DMS 273 (cell line): ENCODE measurements around the gene GLMP.
"Not testable (repeated sequence)": the region's sequence is repeated elsewhere in the genome, so short reads cannot be mapped to it uniquely, and the experiment has no call there.

Experiments
- DNase-seq: peaks from one replicate; lab custom pipeline; 2025; ENCODE audit not compliant: unreplicated experiment; lab: John Stamatoyannopoulos, UW

GLMP gene

GRCh38 chr1:156295391-156295947 lies at the start of gene GLMP:
Gene GLMP, minus strand, starts transcription at chr1:156295679. Its CDS starts 34 bp downstream, at chr1:156295645.
- peak; percentile 80 for DNase-seq

GRCh38 chr1:156344409-156344808 lies 48.9 kb upstream of the GLMP start:
- no peak for DNase-seq

- no peak for DNase-seq
Observed at GRCh38 chr1:156342166-156342955, 46.9 kb upstream of the GLMP start.

GRCh38 chr1:156338180-156338976 lies 42.9 kb upstream of the GLMP start, which contains the start of the genes CCT3 and TSACC:
Gene CCT3, minus strand, starts transcription at chr1:156338292. Its CDS starts 108 bp downstream, at chr1:156338184.
Gene TSACC, plus strand, starts transcription at chr1:156338526. Its CDS starts 1,232 bp downstream, at chr1:156339758.
- DNase-seq = peak; percentile 100

- DNase-seq = peak; percentile 73
Observed at GRCh38 chr1:156337888-156338179, 42.4 kb upstream of the GLMP start.

- DNase-seq = peak; percentile 26
Observed at GRCh38 chr1:156337052-156337887, 41.8 kb upstream of the GLMP start.

- peak; percentile 55 for DNase-seq
Observed at GRCh38 chr1:156336242-156336641, 40.8 kb upstream of the GLMP start.

- not testable (repeated sequence) for DNase-seq
Observed at GRCh38 chr1:156323179-156323578, 27.7 kb upstream of the GLMP start.

GRCh38 chr1:156320560-156320959 lies 25.1 kb upstream of the GLMP start:
- no peak for DNase-seq

- peak; percentile 56 for DNase-seq
Observed at GRCh38 chr1:156319664-156320063, 24.2 kb upstream of the GLMP start.

GRCh38 chr1:156316909-156317308 lies 21.4 kb upstream of the GLMP start:
- no peak for DNase-seq

GRCh38 chr1:156310962-156311361 lies 15.5 kb upstream of the GLMP start:
- no peak for DNase-seq

- DNase-seq = no peak
Observed at GRCh38 chr1:156308078-156308477, 12.6 kb upstream of the GLMP start.

- DNase-seq = no peak
Observed at GRCh38 chr1:156305215-156305614, 9.7 kb upstream of the GLMP start.

- DNase-seq = no peak
Observed at GRCh38 chr1:156303241-156303640, 7.8 kb upstream of the GLMP start.

- no peak for DNase-seq
Observed at GRCh38 chr1:156298852-156299357, 3.4 kb upstream of the GLMP start, which contains the start of gene VHLL. Gene VHLL, minus strand, starts transcription at chr1:156299307. Its CDS starts 118 bp downstream, at chr1:156299189.

GRCh38 chr1:156293895-156294294 lies 1.6 kb downstream of the GLMP start:
- no peak for DNase-seq

- DNase-seq = no peak
Observed at GRCh38 chr1:156293098-156293434, 2.4 kb downstream of the GLMP start.

GRCh38 chr1:156291226-156292061 lies 4.0 kb downstream of the GLMP start:
- no peak for DNase-seq

- DNase-seq = no peak
Observed at GRCh38 chr1:156289857-156290256, 5.6 kb downstream of the GLMP start.
